Esophagus squamous epithelium (tissue), 4 donors: Measurements from ENCODE around the gene KRTAP2-4.

ENCODE experiments used
- POLR2A ChIP-seq, 4 donors: fragments of 450-650 bp; IDR thresholded peaks; one replicate each; pipeline ENCODE4 v1.6.1; 2017; ENCODE audit warnings: antibody characterized with exemption in 4 of 4, mild to moderate bottlenecking in 4 of 4, moderate library complexity in 3 of 4
- TF ChIP-seq, protein P1 (sequence below), 6 experiments: fragments of 450-650 bp in 4 of 6; fragments of 200-600 bp in 2 of 6; sonication (generic) in 2 of 6; IDR thresholded peaks; one replicate each; pipeline ENCODE4 v1.5.1; 2016 to 2019; ENCODE audit warnings: antibody characterized with exemption in 6 of 6, mild to moderate bottlenecking in 4 of 6, moderate library complexity in 4 of 6

DNA sequence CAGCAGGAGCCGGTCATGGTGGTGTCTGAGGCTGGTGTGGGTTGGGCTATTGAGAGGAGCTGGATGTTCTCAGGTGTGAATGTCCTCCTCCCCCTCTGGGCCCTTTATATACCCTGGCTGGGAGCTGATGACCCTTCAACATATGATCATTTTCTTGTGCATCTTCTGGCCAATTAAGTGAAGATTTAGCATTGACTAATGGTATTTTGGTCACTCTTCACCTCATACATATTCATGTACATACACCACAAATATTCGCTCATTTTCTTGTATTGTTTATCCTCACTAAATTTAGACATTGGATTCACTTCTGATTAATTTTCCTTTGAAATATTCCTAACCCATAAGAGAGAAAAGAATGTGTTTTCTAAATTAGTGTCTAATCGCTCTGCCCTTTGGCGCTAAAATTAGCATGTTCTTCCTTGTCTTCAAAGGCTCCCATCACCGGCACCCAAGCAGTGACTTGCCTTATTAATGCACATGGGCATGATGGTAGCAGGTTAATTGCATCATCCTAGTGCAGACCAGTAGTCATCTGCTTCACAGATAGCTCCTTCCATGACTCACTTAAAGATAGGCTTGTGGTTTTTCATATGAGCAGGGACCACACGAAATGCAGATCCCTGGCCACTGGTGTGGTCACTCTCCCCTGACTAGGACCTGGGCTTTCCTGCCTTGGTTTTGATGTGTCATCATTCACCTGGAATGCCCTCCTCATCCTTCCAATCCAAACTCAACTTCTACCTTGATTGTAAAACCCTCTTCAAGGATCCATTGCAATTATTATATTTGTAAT is at the start of gene KRTAP2-4:
- TF ChIP-seq, protein P1, sequence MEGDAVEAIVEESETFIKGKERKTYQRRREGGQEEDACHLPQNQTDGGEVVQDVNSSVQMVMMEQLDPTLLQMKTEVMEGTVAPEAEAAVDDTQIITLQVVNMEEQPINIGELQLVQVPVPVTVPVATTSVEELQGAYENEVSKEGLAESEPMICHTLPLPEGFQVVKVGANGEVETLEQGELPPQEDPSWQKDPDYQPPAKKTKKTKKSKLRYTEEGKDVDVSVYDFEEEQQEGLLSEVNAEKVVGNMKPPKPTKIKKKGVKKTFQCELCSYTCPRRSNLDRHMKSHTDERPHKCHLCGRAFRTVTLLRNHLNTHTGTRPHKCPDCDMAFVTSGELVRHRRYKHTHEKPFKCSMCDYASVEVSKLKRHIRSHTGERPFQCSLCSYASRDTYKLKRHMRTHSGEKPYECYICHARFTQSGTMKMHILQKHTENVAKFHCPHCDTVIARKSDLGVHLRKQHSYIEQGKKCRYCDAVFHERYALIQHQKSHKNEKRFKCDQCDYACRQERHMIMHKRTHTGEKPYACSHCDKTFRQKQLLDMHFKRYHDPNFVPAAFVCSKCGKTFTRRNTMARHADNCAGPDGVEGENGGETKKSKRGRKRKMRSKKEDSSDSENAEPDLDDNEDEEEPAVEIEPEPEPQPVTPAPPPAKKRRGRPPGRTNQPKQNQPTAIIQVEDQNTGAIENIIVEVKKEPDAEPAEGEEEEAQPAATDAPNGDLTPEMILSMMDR (IDR thresholded peaks at IDR 0.05): no peak
- no peak for TF ChIP-seq POLR2A (IDR thresholded peaks at IDR 0.05)
